ENCODE measurements around the gene NDFIP1. TPM values are rescaled to one million over a fixed set of nuclear protein-coding genes. Genes with fewer than 3 reads are reported as not detected.
"Not testable (repeated sequence)": the region's sequence is repeated elsewhere in the genome, so short reads cannot be mapped to it uniquely, and the experiment has no call there.

Gene NDFIP1
- total RNA-seq, 1 donor from 2014 or later, result 54.3 TPM

- ATAC-seq (peak; percentile 86), DNase-seq (no peak)
- intact Hi-C loops (cut with micrococcal nuclease), result loop anchor here (2.0 kb wide), 1 partner anchor 153 kb away; no protein-coding TSS in a partner anchor
Observed at GRCh38 chr5:142145106-142145900, 36.7 kb downstream of the NDFIP1 start.

- DNase-seq (no peak), ATAC-seq (peak; percentile 54)
- intact Hi-C loops (cut with micrococcal nuclease), result no loop called here
Observed at GRCh38 chr5:142149363-142149762, 40.8 kb downstream of the NDFIP1 start.

DNA sequence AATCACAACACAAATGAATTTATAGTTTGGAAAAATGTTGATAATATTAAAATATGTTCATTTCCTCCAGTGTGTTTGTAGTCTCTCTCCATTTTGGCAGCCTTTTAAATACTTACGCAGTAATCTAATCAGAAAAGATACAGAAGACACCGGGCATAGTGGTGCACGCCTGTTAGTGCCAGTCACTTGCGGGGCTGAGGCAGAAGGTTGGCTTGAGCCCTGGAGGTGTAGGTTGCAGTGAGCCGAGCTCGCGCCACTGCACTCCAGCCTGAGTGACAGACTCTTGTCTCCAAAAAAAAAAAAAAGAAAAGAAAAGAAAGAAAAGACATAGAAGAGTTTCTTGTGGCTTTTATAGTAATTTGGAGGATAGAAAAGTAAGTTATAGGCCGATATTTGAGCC, 41.9 kb downstream of the NDFIP1 start:
- intact Hi-C loops (cut with micrococcal nuclease), result loop anchor here (10.0 kb wide), 2 partner anchors 174 to 544 kb away; partner anchors contain the start of gene SPRY4
- DNase-seq, result no peak

DNA sequence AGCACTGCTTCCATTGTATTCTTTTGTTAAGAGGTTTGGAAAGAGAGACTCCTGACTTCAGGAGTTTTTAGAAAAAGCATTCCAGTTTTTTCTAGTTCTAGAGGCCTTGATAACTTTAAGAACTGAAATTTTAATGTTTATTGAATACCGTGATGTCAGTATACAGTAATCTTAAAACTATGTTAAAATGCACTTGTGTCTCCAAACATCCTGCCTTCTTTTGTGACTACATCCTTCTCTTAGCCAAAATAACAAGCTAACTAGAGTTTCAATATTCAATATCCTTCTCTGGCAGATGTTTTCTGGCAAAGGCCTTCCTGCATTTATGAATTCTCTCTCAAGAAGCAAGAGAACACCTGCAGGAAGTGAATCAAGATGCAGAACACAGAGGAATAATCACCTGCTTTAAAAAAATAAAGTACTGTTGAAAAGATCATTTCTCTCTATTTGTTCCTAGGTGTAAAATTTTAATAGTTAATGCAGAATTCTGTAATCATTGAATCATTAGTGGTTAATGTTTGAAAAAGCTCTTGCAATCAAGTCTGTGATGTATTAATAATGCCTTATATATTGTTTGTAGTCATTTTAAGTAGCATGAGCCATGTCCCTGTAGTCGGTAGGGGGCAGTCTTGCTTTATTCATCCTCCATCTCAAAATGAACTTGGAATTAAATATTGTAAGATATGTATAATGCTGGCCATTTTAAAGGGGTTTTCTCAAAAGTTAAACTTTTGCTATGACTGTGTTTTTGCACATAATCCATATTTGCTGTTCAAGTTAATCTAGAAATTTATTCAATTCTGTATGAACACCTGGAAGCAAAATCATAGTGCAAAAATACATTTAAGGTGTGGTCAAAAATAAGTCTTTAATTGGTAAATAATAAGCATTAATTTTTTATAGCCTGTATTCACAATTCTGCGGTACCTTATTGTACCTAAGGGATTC, 43.1 kb downstream of the NDFIP1 start:
- intact Hi-C loops (cut with micrococcal nuclease), result loop anchor here (2.0 to 10.0 kb wide), 3 partner anchors 173 to 543 kb away; partner anchors contain the start of gene SPRY4
- peak; percentile 59 for ATAC-seq

More for the DNA sequence above, 41.9 kb downstream of the NDFIP1 start:
- peak; percentile 63 for ATAC-seq

DNA sequence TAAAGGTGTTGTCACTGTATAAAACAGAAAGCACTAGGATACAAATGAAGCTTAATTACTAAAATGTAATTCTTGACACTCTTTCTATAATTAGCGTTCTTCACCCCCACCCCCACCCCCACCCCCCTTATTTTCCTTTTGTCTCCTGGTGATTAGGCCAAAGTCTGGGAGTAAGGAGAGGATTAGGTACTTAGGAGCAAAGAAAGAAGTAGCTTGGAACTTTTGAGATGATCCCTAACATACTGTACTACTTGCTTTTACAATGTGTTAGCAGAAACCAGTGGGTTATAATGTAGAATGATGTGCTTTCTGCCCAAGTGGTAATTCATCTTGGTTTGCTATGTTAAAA, 43.8 kb downstream of the NDFIP1 start:
- ATAC-seq, result no peak
- intact Hi-C loops (cut with micrococcal nuclease), result loop anchor here (2.0 to 10.0 kb wide), 3 partner anchors 172 to 542 kb away; partner anchors contain the start of gene SPRY4
- DNase-seq, result no peak

More for the DNA sequence above, 43.1 kb downstream of the NDFIP1 start:
- no peak for DNase-seq

DNA sequence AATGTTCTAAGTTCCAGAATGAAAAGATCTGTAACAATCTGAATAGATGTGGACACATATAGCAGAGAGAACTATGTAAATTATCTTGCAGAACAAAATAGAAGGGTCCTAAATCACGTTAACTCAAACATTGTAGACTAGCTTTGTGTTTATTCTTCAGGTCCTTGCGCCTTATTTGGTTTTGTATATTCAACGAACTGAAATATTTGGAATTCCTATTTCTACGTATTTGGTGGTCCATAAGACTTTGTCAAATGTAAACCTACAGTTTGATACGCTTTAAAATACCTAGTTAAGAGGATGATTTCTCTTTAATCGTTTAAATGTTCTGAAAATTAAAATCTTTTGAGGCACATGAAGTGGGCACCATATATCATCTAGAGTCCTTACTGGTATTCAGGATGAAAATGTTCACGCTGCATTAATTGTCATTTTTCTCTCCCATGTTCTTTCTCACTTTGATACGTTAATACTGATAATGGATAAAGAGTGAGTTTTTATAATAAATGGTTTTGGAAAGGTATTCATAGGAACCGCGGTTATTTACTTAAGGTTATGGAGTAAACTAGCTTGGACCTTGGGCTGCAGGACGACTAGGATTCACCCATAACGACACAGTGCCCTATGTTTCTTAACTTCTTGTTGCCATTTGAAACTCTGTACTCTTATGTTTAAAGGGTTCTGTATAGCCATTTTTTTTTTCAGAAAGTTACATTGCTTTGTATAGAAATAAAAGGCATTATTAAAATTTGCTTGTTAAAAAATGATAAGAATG, 45.3 kb downstream of the NDFIP1 start:
- DNase-seq (no peak), ATAC-seq (no peak)
- intact Hi-C loops (cut with micrococcal nuclease), result loop anchor here (2.0 to 10.0 kb wide), 3 partner anchors 171 to 541 kb away; partner anchors contain the start of gene SPRY4

- not testable (repeated sequence) for ATAC-seq, DNase-seq
- intact Hi-C loops (cut with micrococcal nuclease), result loop anchor here (10.0 kb wide), 2 partner anchors 170 to 540 kb away; partner anchors contain the start of gene SPRY4
Observed at GRCh38 chr5:142154449-142154841, 45.9 kb downstream of the NDFIP1 start.

- intact Hi-C loops (cut with micrococcal nuclease), result loop anchor here (10.0 kb wide), 2 partner anchors 168 to 538 kb away; partner anchors contain the start of gene SPRY4
- ATAC-seq (peak; percentile 59), DNase-seq (no peak)
Observed at GRCh38 chr5:142156839-142157463, 48.4 kb downstream of the NDFIP1 start.

DNA sequence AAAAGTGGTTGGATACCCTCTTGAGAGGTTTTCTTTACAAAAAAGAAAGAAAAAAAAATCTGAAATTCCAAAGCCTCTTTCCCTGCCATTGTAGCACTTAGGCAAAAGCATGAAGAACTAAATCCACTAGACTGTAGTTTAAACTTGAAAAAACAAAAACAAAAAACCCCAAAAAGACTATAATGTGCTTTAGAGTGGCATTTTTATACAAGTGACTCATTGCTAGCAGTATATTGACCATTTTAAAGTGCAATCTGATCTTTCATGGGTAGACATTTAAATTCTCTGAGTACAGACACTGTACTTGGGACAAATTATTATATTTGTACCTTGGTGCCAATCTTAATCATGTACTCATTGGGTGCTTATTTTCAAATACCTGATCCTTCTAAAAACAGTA, 50.8 kb downstream of the NDFIP1 start:
- ATAC-seq, result no peak
- intact Hi-C loops (cut with micrococcal nuclease), result loop anchor here (10.0 kb wide), 2 partner anchors 165 to 535 kb away; partner anchors contain the start of gene SPRY4
- no peak for DNase-seq

DNA sequence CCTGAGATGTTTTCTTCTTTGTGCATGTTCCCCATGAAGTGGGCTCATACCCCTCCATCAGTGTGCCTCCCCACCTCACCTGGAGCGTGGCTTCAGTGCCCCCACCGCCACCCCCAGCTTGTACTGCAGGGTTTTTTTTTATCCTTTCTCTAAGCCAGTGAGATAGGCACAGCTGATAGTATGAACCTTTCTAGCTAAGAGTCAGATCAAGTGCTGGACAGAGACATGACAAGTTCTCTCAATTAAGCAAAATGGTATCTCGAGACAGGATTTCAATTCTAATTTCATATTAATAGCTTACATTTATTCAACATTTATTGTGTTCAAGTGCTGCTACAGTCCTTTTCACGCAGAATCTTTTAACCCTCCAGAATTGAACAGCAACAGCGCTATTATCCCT, 55.7 kb downstream of the NDFIP1 start:
- no peak for ATAC-seq
- intact Hi-C loops (cut with micrococcal nuclease), result no loop called here
- no peak for DNase-seq

DNA sequence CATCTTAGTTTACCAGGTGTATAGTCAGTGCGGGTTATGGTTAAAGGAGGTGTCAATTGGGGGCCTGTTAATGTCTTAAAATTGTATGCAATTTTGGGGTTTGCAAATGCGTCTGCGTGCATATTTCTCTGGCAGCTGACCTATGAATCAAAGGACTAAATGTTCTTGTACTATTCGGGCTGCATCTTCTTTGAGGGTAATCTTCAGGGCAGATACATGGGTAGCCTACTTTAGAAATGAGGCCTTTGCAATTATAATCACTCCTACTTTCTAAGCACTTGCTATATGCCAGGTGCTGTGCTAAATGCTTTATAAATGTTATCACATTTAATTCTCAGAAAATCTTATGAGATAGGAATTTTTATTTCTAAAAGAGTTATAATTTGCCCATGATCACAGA, 58.2 kb downstream of the NDFIP1 start:
- ATAC-seq, result peak; percentile 44
- intact Hi-C loops (cut with micrococcal nuclease), result no loop called here
- no peak for DNase-seq

DNA sequence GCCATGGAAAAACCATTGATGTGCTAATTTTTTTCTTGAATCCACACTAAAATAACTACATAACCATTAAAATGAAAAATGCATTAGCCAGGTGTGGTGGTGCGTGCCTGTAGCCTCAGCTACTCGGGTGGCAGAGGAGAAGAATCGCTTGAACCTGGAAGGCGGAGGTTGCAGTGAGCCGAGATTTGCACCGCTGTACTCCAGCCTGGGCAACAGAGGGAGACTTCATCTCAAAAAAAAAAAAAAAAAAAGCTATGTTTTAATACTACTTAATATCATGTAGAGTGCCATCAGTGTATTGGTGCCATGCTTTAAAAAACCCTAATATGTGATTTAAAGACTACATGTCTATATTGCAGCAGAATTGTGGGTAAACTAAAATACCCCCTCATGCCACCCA, 58.9 kb downstream of the NDFIP1 start:
- intact Hi-C loops (cut with micrococcal nuclease), result no loop called here
- ATAC-seq, result no peak
- no peak for DNase-seq

GRCh38 chr5:142168365-142168764, 59.8 kb downstream of the NDFIP1 start:
- intact Hi-C loops (cut with micrococcal nuclease), result no loop called here
- ATAC-seq, result no peak
- no peak for DNase-seq

- intact Hi-C loops (cut with micrococcal nuclease), result no loop called here
- ATAC-seq (no peak), DNase-seq (no peak)
Observed at GRCh38 chr5:142170254-142170953, 61.8 kb downstream of the NDFIP1 start.

DNA sequence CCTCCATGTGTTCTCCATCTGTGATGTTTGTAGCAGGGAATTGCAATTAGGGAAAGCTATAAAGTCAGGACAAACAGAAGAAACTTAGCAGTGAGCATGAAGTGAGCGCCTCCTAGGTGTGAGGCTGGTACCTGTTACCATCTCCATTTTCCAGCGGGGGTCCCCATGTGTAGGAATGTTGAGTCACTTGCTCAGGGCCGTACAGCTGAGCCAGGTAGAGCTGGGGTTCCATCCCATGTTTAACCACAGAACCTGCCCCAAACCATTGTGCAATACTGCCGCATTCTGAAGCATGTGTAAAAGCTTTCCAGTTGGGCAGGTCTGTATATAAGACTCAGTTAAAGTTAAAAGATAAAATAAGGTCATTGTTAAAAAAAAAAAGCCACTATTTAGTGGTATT, 62.7 kb downstream of the NDFIP1 start:
- no peak for DNase-seq
- ATAC-seq, result no peak
- intact Hi-C loops (cut with micrococcal nuclease), result no loop called here

DNA sequence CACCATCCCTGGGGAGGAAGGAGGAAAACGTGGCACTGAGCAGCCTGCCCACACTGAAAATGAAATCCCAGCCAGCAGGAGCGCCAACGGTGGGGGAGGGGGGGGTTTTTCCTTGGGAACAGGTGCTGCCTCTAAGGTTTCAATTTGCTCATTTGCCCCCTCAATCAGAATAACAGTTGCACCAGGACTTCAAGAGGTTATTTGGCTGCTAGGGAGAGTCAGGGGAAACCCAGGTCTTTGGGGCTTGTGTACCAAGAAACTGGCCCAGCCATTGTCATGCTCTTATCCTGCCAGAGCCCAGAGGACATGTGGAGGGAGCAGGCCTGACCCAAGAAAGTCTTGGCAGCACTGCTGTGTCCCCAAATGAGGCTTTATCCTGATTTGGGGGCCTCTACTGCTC, 66.5 kb downstream of the NDFIP1 start:
- DNase-seq, result no peak
- peak; percentile 14 for ATAC-seq
- intact Hi-C loops (cut with micrococcal nuclease), result no loop called here

GRCh38 chr5:142175461-142176142, 67.0 kb downstream of the NDFIP1 start:
- intact Hi-C loops (cut with micrococcal nuclease), result no loop called here
- DNase-seq (no peak), ATAC-seq (peak; percentile 62)

Measured in left ventricle myocardium superior (tissue), 1 donor.